Left lung (tissue), 10 donors: Measurements from ENCODE around the gene AHDC1. TPM values are rescaled to one million over a fixed set of nuclear protein-coding genes. Genes with fewer than 3 reads are reported as not detected.

Experiments
- ATAC-seq: fragments of 200-7000 bp; cut with Tn5 transposase; one replicate; pipeline ENCODE4 v1.9.1; 2020; ENCODE audit warnings: moderate library complexity
- DNase-seq, 4 donors: peaks; one replicate each; pipeline ENCODE4 v3.0.0-alpha.2; 2013 to 2020
- H3K27ac ChIP-seq, 2 donors: fragments of 200-600 bp; sonication (generic) in 1 of 2; one replicate each; pipeline versions ENCODE4 v1.5.0 to v1.8.0; 2020 to 2021
- H3K27me3 ChIP-seq, 2 donors: fragments of 200-600 bp; sonication (generic) in 1 of 2; one replicate each; pipeline versions ENCODE4 v1.5.0 to v1.8.0; 2020 to 2021
- H3K36me3 ChIP-seq, 2 donors: fragments of 200-600 bp; sonication (generic) in 1 of 2; one replicate each; pipeline versions ENCODE4 v1.5.0 to v1.8.0; 2020 to 2021
- H3K4me1 ChIP-seq, 2 donors: fragments of 200-600 bp; one replicate each; pipeline ENCODE4 v1.8.0; 2021
- H3K4me3 ChIP-seq, 2 donors: fragments of 200-600 bp; sonication (generic) in 1 of 2; one replicate each; pipeline versions ENCODE4 v1.5.0 to v1.8.0; 2020 to 2021; ENCODE audit warnings: mild to moderate bottlenecking in 1 of 2
- H3K9me3 ChIP-seq, 2 donors: fragments of 200-600 bp; sonication (generic) in 1 of 2; one replicate each; pipeline versions ENCODE4 v1.5.0 to v1.8.0; 2020 to 2021
- intact Hi-C, 2 donors: fragments of 100-400 bp; cut with DNase I; formaldehyde crosslinking; loops; one replicate each; pipeline versions ENCODE4 v1.11.2 to v1.14.2; 2022
- polyA plus RNA-seq, 6 donors: library from polyadenylated mRNA; unstranded; fragments of 120-200 nt; gene quantifications; one replicate each; pipeline ENCODE4 v1.2.1, GENCODE V29; 2013; ENCODE audit not compliant: insufficient read length in 6 of 6
- total RNA-seq, 2 donors: library from RNA; stranded (reverse); fragmentation: NEBNext Ultra II Directional; extraction: Animal tissue kit (Norgen Biotek cat#: 25700); gene quantifications; one replicate each; pipeline ENCODE4 v1.2.1, GENCODE V29; 2021
- TF ChIP-seq, protein P1 (sequence below), 2 donors: fragments of 200-600 bp; sonication (generic) in 1 of 2; IDR thresholded peaks; one replicate each; pipeline versions ENCODE4 v1.5.0 to v1.8.0; 2021; ENCODE audit warnings: antibody characterized with exemption in 2 of 2
- donor health status: DM: no; HTN: yes; CAD: no.
- donor health status: DM: no; HTN: no; CAD: no.

Gene AHDC1
- total and polyA plus RNA-seq, 8 donors = 32.2 to 48.8 (median 41.2) TPM

DNA sequence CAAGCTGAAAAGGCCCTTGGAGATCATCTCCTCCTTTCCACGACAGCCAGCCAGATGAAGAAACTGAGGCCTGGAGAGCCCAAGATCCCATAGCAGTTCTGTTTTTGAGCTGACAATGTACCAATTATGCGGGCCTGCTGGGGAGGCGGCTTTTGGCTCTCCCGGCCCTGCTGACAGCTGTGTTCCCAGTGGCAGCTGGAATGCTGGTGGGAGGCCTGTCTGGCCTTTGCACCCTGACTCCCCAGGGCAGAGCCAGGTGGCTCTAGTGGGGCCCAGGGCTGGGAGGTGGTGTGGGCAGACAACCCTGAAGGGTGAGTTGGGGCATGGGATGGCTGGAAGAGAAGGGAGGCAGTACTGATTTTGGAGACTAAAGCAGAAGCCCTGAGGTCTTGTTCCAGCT, 83.3 kb downstream of the AHDC1 start:
- intact Hi-C loops = no loop called here
- TF ChIP-seq, protein P1, sequence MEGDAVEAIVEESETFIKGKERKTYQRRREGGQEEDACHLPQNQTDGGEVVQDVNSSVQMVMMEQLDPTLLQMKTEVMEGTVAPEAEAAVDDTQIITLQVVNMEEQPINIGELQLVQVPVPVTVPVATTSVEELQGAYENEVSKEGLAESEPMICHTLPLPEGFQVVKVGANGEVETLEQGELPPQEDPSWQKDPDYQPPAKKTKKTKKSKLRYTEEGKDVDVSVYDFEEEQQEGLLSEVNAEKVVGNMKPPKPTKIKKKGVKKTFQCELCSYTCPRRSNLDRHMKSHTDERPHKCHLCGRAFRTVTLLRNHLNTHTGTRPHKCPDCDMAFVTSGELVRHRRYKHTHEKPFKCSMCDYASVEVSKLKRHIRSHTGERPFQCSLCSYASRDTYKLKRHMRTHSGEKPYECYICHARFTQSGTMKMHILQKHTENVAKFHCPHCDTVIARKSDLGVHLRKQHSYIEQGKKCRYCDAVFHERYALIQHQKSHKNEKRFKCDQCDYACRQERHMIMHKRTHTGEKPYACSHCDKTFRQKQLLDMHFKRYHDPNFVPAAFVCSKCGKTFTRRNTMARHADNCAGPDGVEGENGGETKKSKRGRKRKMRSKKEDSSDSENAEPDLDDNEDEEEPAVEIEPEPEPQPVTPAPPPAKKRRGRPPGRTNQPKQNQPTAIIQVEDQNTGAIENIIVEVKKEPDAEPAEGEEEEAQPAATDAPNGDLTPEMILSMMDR (IDR thresholded peaks at IDR 0.05) = no peak
- no peak for ATAC-seq

DNA sequence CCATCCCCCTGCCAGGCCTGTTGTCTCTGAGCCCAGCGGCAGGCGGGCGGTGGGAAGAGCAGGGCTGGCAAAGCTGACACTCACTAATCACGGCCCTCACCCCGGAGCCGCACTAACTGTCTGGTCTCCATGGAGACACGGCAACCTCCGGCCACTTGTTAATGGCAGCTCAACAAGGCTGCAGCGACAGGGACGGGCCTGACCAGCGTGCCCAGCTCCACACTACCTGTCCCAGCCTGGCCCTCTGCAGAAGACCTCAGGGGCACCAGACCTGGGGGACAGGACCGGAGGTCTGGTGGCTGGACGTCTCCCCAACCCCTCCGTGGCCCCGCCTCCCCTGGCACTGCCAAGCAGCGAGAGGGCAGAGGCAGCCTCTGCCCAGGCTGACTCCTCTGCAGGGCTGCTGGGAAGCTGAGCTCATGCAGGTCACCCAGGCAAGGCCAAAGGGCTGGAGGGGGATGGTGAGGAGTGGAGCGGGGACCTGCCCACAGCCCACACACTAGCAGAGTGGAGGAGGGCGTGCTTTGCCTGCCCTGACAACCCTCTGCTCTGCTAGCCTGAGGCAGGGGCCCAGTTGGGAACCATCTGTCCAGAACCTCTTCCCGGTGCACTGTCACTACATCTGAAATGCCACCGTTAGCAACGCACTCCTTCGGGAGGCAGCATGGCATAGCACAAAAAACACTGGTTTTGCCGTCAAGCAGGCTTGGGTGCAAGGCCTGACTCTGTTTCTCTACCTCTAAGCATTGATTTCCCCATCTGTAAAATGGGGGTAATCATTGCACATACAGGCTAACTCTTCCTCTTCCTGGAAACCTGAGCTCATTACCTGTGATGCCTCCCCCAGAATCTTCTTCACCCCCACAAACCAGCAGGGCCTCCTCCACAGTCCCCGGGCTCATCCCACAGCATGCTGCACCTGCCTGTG, 84.3 kb downstream of the AHDC1 start:
- ATAC-seq (peak; percentile 73), DNase-seq (no peak)
- Histone ChIP-seq H3K4me3 (no peak overlapping the region), H3K27ac (no peak overlapping the region), H3K27me3 (no peaks in the 10 kb centered on the region), H3K4me1 (peaks cover 16 to 43% of the 10 kb centered on the region in 2 donors), H3K36me3 (no peaks in the 10 kb centered on the region), H3K9me3 (no peaks in the 10 kb centered on the region)
- TF ChIP-seq, protein P1 (IDR thresholded peaks at IDR 0.05) = no peak
- intact Hi-C loops = no loop called here

More for the DNA sequence above, 83.3 kb downstream of the AHDC1 start:
- no peak overlapping the region for H3K4me3 ChIP-seq
- H3K27me3 ChIP-seq = no peaks in the 10 kb centered on the region
- H3K27ac ChIP-seq = no peak overlapping the region
- no peaks in the 10 kb centered on the region for H3K36me3 ChIP-seq
- H3K4me1 ChIP-seq = peaks cover 24 to 53% of the 10 kb centered on the region in 2 donors
- DNase-seq = no peak
- no peaks in the 10 kb centered on the region for H3K9me3 ChIP-seq

DNA sequence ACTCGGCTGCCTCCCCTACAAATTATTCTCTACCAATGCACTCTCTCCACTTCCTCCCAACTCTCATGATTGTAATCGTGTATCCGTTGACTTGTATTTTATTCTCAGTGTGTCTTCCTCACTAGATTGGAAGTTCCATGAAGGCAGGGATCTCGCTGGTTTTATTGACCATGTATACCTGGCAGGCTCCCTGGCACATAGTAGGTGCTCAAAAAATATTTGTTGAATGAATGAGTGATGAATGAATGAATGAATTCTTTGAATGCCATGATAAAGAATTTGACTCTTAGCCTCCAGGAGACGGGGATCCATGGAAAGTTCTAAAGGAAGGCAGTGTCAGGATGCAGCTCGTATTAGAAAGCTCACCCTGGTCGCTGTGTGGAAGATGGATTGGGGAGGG, 85.1 kb downstream of the AHDC1 start:
- ATAC-seq (no peak), DNase-seq (no peak)
- Histone ChIP-seq H3K27me3 (no peaks in the 10 kb centered on the region), H3K27ac (no peak overlapping the region), H3K9me3 (no peaks in the 10 kb centered on the region), H3K36me3 (no peaks in the 10 kb centered on the region), H3K4me3 (no peak overlapping the region), H3K4me1 (peaks cover 20 to 43% of the 10 kb centered on the region in 2 donors)
- intact Hi-C loops = no loop called here
- TF ChIP-seq, protein P1 (IDR thresholded peaks at IDR 0.05) = no peak

DNA sequence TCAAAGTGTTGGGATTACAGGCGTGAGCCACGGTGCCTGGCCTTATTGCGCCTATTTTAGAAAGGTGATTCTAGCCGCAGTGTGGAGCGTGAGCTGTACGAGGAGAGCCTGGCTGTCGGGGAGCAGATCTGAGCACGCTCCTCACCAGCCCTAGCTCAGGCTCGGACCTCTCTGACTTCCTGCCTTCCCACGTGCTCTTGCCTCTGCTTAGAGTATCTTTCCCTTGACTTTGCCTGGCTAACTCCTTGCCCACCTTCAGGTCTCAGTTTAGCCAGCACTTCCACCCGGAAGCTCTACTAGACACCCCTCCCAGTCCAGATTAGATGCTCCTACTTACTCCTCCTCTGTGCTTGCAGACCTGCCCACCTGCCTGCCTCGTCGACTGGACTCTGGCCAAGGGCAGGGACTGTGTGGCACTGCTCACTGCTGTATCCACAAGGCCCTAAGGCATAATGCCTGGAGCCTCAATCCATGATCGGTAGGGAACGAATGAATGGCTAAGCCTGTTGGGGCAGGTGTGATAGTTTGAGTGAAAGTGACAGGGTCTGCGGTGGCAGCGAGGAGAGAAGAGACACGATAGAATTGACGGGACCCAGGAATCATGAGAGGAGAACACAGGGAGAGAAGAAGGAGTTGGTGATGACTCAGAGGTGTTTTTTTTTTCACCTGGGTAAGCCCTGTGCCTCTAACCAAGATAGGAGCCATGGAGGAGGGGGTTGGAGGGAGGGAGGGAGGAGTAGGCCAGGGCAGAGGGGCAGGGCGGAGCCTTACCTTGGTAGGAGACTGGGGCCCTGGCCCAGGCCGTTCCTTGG, 85.8 kb downstream of the AHDC1 start:
- TF ChIP-seq, protein P1 (IDR thresholded peaks at IDR 0.05) = no peak
- Histone ChIP-seq H3K27me3 (no peaks in the 10 kb centered on the region), H3K4me1 (peaks cover 20 to 43% of the 10 kb centered on the region in 2 donors), H3K36me3 (no peaks in the 10 kb centered on the region), H3K27ac (peak overlapping the region in 1 of 2 donors; percentile 31), H3K4me3 (no peak overlapping the region), H3K9me3 (no peaks in the 10 kb centered on the region)
- DNase-seq (no peak), ATAC-seq (no peak)
- intact Hi-C loops = no loop called here

DNA sequence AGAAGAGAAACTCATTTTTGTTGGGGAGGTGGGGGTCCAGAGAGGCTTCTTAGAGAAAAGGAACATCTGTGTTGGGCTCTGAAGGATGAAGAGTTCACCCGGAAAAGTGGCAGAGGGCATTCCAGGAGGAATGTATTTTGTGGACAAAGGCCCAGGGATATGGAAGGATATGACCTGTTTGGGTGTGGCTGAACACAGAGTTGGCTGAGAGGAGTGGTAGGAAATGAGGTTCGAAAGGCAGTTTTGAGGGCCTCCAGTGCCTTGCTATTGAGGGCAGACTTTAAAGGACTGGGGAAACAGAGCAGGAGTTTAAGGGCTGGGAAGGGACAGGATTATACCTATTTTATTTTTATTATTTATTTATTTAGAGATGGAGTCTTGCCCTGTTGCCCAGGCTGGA, 86.6 kb downstream of the AHDC1 start:
- intact Hi-C loops = no loop called here
- DNase-seq = no peak
- no peak for ATAC-seq
- no peak overlapping the region for H3K4me3 ChIP-seq
- peak overlapping the region in 1 of 2 donors; percentile 31 for H3K27ac ChIP-seq
- no peaks in the 10 kb centered on the region for H3K36me3 ChIP-seq
- TF ChIP-seq, protein P1 (IDR thresholded peaks at IDR 0.05) = no peak
- H3K4me1 ChIP-seq = peaks cover 13 to 36% of the 10 kb centered on the region in 2 donors
- H3K9me3 ChIP-seq = no peaks in the 10 kb centered on the region
- H3K27me3 ChIP-seq = no peaks in the 10 kb centered on the region
